HG03558 (cell line): ENCODE measurements around the gene PLD4.
"Not testable (repeated sequence)": the region's sequence is repeated elsewhere in the genome, so short reads cannot be mapped to it uniquely, and the experiment has no call there.

Experiments
- ATAC-seq: cut with Tn5 transposase; IDR thresholded peaks from one replicate; pipeline ENCODE4 v1.9.1; 2021; ENCODE audit warnings: moderate number of reproducible peaks; ENCODE audit not compliant: unreplicated experiment; ENCODE audit errors: extremely low read depth

PLD4 gene

GRCh38 chr14:104898195-104898558, 26.5 kb upstream of the PLD4 start:
- no peak for ATAC-seq

DNA sequence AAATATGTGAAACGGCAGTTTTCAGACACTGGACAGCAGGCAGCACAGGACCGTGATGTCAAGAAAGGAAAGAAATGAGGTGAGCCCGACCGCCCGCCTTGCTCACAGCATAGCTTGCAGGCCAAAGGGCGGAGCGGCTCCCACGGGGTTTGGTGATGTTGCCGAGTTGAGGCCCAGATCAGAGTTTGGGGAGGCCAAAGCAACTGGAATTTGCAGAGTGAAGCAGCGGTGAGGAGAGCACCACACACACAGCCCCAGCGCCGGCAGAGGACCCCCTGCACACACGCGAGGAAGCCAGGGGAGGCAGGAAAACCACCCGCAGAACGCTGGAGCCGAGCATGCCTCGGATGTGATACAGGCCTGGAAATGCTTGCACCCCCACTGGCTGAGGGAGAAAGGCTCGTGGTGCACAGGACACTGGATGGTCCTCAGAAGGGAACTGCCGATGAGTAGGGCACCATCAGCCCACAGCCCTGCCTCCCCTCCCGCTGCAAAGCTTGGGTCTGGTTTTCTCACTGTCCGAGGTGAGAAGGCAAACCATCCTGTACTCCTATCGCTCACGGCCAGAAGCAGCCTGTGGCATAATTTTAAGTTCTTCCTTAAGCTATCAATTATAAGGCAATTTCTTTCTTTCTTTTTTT, 25.7 kb upstream of the PLD4 start:
- no peak for ATAC-seq

DNA sequence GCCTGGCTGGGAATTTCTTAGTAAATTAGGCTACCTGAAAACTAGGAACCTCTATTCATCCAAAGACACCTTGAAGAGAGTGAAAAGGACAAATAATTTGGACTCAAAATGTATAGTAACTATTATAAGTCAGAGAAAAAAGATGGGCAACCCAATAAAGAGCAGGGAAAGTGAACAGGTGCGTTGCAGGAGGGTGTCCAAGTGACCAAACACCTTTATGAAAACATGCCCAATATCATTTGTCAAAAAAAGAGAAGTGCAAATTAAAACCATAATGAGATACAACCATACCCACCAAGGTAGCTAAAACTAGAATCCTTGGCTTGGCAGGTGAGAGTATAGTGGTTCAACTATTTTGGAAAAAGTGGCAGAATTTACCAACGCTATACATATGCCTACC, 24.9 kb upstream of the PLD4 start:
- no peak for ATAC-seq

GRCh38 chr14:104900639-104901512, 23.8 kb upstream of the PLD4 start:
- ATAC-seq: no peak

- no peak for ATAC-seq
Observed at GRCh38 chr14:104903990-104904389, 20.7 kb upstream of the PLD4 start.

- not testable (repeated sequence) for ATAC-seq
Observed at GRCh38 chr14:104904650-104905578, 19.8 kb upstream of the PLD4 start.

- not testable (repeated sequence) for ATAC-seq
Observed at GRCh38 chr14:104905579-104905933, 19.1 kb upstream of the PLD4 start.

DNA sequence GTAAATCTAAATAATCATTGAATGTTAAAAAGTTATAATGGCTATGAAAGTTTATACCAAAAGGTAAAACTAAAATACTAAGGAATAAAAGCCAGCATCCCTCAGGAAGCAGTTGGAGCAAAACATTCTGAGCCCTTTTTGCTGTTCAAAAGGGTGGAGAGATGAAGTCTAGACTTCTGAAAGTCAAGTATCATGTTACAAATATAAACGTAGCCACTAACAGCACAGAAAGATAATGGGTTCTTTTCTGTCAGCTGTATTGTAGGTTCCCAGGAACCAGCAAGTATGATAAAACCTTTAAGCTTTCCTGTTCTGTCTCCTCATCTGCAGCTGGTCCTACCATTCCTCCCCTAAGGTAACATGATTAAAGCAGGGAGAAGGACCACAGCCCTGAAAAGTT, 16.4 kb upstream of the PLD4 start:
- no peak for ATAC-seq

DNA sequence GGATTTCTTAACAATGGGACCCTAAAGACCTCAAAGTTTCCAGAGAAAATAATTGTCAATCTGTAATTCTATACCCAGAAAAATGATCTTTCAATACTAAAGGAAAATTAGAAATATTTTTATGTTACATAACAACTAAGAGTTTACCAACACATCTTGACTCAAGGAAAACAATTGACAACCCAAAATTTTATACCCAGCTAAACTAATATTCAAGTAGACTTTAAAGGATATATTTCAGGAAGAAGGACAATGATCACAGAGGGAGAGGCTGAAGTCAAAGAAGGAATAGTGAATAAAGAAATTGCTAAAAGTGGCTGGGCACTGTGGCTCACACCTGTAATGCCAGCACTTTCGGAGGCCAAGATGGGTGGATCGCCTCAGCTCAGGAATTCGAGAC, 12.6 kb upstream of the PLD4 start:
- no peak for ATAC-seq

GRCh38 chr14:104913435-104913834, 11.2 kb upstream of the PLD4 start:
- no peak for ATAC-seq

DNA sequence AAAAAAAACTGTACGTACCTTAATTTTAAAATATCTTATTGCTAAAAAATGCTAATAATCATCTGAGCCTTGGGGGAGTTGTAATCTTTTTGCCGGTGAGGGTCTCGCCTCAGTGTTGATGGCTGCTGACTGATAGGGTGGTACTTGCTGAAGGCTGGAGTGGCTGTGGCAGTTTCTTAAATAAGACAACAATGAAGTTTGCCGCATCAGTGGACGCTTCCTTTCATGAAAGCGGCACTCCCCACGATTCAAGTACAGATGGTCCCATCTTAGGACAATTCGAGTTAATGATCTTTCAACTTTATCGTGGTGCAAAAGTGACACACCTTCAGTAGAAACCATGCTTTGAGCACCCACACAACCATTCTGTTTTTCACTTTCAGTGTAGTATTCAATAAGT, 7.6 kb upstream of the PLD4 start:
- no peak for ATAC-seq

DNA sequence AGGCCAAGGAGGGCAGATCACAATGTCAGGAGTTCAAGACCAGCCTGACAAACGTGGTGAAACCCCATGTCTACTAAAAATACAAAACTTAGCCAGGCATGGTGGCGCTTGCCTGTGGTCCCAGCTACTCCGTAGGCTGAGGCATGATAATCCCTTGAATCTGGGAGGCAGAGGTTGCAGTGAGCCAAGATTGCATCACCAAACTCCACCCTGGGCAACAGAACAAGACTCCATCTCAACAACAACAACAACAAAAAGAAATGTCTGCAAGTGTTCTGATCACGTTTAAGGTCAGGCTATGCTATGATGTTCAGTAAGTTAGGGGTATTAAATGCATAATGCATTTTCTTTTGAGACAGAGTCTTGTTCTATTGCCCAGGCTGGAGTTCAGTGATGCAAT, 6.7 kb upstream of the PLD4 start:
- no peak for ATAC-seq

DNA sequence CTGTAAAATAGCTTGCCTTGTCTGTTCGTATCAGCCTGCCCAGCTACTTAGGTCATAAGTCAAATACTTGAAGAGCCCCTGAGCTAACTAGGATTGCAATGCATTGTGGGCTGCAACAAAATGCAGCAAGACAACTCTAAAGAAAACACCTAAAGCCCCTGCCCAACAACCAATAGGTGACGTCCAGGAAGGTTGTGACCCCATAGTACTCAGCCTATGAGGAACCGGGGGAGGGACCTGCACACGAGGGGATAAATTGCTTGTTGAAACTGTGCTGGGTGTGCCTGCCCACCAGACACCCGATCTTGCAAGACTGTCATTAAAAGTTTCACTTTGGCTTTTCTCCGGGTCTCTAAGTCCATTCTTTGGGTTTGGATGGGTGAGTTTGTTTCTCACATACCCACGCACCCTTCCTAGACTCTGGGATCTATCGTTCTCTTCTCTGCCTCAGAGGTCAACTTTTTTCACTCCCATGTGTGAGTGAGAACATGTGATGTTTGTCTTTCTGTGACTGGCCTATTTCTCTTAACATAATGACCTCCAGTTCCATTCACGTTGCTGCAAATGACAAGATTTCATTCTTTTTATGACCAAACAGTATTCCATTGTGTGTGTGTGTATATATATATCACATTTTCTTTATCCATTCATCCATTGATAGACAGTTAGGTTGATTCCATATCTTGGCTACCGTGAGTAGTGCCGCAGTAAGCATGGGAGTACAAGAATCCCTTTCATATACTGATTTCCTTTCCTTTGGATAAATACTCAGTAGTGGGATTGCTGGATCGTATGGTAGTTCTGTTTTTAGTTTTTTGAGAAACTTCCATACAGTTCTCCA, 5.3 kb upstream of the PLD4 start:
- not testable (repeated sequence) for ATAC-seq

GRCh38 chr14:104919993-104920315, 4.7 kb upstream of the PLD4 start:
- no peak for ATAC-seq

DNA sequence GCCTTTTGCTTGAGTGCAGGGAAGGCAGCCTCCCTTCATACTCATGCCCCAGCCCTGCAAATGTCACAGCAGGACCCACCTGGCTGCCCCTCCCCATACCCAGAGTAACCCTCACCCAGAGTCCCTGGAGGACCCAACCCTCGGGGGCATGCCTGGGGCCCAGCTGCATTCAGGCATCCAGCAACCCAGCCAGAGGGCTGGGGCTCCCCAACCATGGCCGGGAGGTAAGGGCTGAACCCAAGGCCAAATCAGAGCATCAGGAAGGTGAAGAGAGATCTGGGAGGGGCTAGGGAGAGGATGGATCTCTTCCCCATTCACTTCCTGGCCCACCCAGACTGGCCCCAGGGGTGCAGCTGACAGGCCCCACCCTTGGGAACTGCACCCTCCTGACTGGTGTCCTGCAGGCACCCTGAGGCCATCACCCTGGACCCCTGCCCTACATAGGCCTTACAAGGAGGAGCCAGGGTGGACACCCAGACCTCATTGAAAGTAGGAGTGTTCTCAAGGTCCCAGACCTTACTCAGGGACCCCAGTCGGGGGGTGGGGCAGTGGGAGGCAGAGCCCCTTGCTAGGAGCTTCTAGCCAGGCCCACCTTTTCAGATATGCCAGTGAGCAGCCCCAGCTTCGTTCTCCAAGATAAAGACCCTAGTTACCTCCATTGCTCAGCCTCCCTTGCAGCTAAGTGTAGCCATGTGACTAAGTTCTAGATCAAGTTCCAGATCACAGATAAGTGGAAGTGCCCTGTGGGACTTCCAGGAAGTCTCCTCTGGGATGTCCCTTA, 849 bp upstream of the PLD4 start:
- no peak for ATAC-seq

DNA sequence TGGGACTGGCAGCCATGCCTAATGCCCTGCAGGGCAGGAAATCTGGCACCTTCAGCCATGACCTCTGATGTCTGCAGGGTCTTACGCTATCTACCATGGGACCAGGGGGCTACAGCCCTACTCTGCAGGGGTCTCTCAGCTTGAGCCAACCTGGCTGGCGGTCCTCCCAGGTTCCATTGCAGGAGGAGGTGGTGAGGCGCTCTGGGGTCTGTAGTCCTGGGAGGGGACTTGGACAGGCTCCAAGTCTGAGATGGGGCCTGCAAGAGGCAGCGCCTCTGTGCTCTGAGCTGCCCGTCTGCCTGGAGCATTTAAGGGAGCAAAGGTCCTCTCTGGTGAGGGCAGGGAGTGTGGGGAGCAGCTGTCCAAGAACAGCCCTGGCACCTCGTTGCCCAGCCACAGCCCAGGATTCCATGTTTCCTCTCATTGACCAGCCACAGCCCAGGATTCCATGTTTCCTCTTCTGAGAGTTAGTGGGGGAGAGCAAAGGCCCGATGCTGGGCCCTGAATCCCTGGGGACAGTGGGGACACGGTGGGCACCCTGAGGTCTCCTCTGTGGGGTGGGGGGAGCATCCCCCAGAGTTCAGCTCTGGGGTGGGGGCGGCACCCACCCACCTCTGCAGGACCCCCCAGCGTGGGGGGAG, 655 bp downstream of the PLD4 start:
- no peak for ATAC-seq

DNA sequence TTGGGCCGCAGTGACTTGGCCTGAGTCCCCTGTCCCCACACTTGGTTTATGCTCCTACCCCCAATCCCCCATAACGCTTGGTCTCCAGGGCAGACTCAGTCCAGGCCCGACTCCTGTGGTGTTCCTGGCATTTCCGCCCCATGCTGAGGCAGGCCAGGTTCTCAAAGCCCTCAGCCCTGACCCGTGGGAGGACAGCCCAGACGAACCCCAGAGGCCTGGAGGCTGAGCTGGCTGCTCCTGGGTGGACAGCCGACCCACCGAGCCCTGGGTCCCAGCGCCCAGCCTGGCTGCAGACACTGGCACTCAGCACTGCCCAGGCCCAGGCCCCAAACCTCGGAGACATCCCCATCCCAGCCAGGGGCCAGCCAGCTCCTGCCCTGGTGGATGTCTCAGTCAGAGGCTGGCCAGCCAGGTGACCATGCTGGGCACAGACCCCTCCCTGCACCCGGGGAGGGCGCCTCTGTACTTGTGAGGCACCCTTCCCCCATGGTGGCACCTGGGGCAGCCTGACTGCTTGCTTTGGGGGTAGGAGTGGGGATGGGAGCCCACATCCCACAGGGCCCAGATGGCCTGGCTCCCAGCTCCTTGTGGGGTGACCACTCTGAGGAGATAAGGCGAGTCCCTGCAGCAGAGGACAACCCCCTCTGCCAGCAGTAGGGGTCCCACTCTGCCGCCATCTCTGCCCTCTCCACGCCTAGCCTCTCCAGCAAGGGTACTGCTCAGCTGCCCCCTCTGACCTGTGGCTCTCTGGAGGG, 1.4 kb downstream of the PLD4 start:
- ATAC-seq: no peak
